OCI-LY3 (cell line): ENCODE results near the gene RPS29.
"Not testable (repeated sequence)": the region's sequence is repeated elsewhere in the genome, so short reads cannot be mapped to it uniquely, and the experiment has no call there.

Source experiments
- H2AFZ ChIP-seq: fragments of 200-600, 300-600 bp; shearing (Covaris generic); 2 replicates; pipeline ENCODE4 v1.6.0; 2014; ENCODE audit warnings: antibody characterized with exemption, low read depth, low read length
- H3K27ac ChIP-seq: fragments of 200-600, 300-600 bp; sonication (generic); 2 replicates; pipeline ENCODE4 v1.5.1; 2014; ENCODE audit warnings: mild to moderate bottlenecking, low read length, moderate library complexity, mixed read lengths
- H3K27me3 ChIP-seq: fragments of 200-600, 300-600 bp; sonication (generic); 2 replicates; pipeline ENCODE4 v1.6.1; 2014; ENCODE audit warnings: low read depth, low read length, mixed read lengths
- H3K36me3 ChIP-seq: fragments of 200-600, 300-600 bp; sonication (generic); replicated peaks from 2 replicates; pipeline ENCODE3; 2014; ENCODE audit warnings: low read depth, low read length, mixed read lengths
- H3K4me1 ChIP-seq: fragments of 300-600, 200-600 bp; sonication (generic); 2 replicates; pipeline ENCODE4 v1.6.1; 2014; ENCODE audit warnings: low read length, mixed read lengths
- H3K4me2 ChIP-seq: fragments of 200-600, 300-600 bp; sonication (generic); 2 replicates; pipeline ENCODE4 v1.6.1; 2014; ENCODE audit warnings: low read length, mixed read lengths
- H3K4me3 ChIP-seq: fragments of 300-600, 200-600 bp; sonication (generic); 2 replicates; pipeline ENCODE4 v1.5.1; 2014; ENCODE audit warnings: antibody characterized with exemption, mild to moderate bottlenecking, low read length, moderate library complexity
- H3K79me2 ChIP-seq: fragments of 300-600, 200-600 bp; shearing (Covaris generic); 2 replicates; pipeline ENCODE4 v1.6.1; 2014; ENCODE audit warnings: mild to moderate bottlenecking, low read length, mixed read lengths
- H3K9ac ChIP-seq: fragments of 300-600, 200-600 bp; shearing (Covaris generic); 2 replicates; pipeline ENCODE4 v1.6.0; 2014; ENCODE audit warnings: mild to moderate bottlenecking, low read length, moderate library complexity
- H3K9me3 ChIP-seq: fragments of 200-600, 300-600 bp; shearing (Covaris generic); 2 replicates; pipeline ENCODE4 v1.6.1; 2014; ENCODE audit warnings: low read length, mixed read lengths; ENCODE audit not compliant: insufficient read depth
- H4K20me1 ChIP-seq: fragments of 200-600, 300-600 bp; sonication (generic); 2 replicates; pipeline ENCODE4 v1.6.1; 2016; ENCODE audit warnings: low read length, mixed read lengths; ENCODE audit not compliant: insufficient read depth
- CTCF ChIP-seq: fragments of 200-600, 300-600 bp; sonication (generic); IDR thresholded peaks from 2 replicates; pipeline ENCODE4 v1.5.1; 2014; ENCODE audit warnings: antibody characterized with exemption, low read length, low read depth
- EZH2phosphoT487 ChIP-seq: fragments of 200-600 bp; shearing (Covaris generic); IDR thresholded peaks from 2 replicates; pipeline ENCODE4 v1.6.1; 2018; ENCODE audit warnings: antibody characterized with exemption, mixed run types, low read depth

RPS29 gene

GRCh38 chr14:49621114-49621881, 35.1 kb upstream of the RPS29 start:
- no peaks in the 10 kb centered on the region for H3K9me3 ChIP-seq
- H3K4me2 ChIP-seq, result peak overlapping the region; percentile 96
- peaks cover 98% of the 10 kb centered on the region for H3K79me2 ChIP-seq
- H3K36me3 ChIP-seq, result peaks cover 57% of the 10 kb centered on the region
- H3K27ac ChIP-seq, result peak overlapping the region; percentile 89
- H4K20me1 ChIP-seq, result peaks cover 44% of the 10 kb centered on the region
- no peak for TF ChIP-seq EZH2phosphoT487
- TF ChIP-seq CTCF, result no peak
- no peaks in the 10 kb centered on the region for H3K27me3 ChIP-seq
- H3K9ac ChIP-seq, result peak overlapping the region; percentile 94
- H2AFZ ChIP-seq, result no peak overlapping the region
- peaks cover 33% of the 10 kb centered on the region for H3K4me1 ChIP-seq
- peak overlapping the region; percentile 88 for H3K4me3 ChIP-seq

- Histone ChIP-seq H3K36me3 (peaks cover 56% of the 10 kb centered on the region), H3K27ac (peak within 1 kb of the TSS; percentile 89), H3K79me2 (peaks cover 95% of the 10 kb centered on the region), H3K9me3 (no peaks in the 10 kb centered on the region), H3K4me2 (peak within 1 kb of the TSS; percentile 96), H3K9ac (peak within 1 kb of the TSS; percentile 94), H4K20me1 (peaks cover 44% of the 10 kb centered on the region), H2AFZ (no peak within 1 kb of the TSS), H3K4me3 (peak within 1 kb of the TSS; percentile 88), H3K27me3 (no peaks in the 10 kb centered on the region), H3K4me1 (peaks cover 33% of the 10 kb centered on the region)
- TF ChIP-seq CTCF (peak; percentile 21; the same call in 1 of the 2 replicates), EZH2phosphoT487 (no peak)
These were observed 34.3 kb upstream of the RPS29 start, which contains the start of the genes MGAT2 and RPL36AL for GRCh38 chr14:49620182-49621113. MGAT2 (plus strand) TSS chr14:49620799; CDS start chr14:49621269, 470 bp downstream. RPL36AL (minus strand) TSS chr14:49620626; CDS start chr14:49619104, 1,522 bp downstream.

- Histone ChIP-seq H4K20me1 (peaks cover 44% of the 10 kb centered on the region), H3K36me3 (peaks cover 57% of the 10 kb centered on the region)
These were observed 33.5 kb upstream of the RPS29 start for GRCh38 chr14:49619730-49620129.

GRCh38 chr14:49619273-49619672, 33.1 kb upstream of the RPS29 start:
- H3K9ac ChIP-seq, result peak overlapping the region; percentile 94
- H3K27ac ChIP-seq, result peak overlapping the region; percentile 89
- peaks cover 58% of the 10 kb centered on the region for H3K36me3 ChIP-seq
- peaks cover 44% of the 10 kb centered on the region for H4K20me1 ChIP-seq
- peaks cover 31% of the 10 kb centered on the region for H3K4me1 ChIP-seq
- H3K27me3 ChIP-seq, H2AFZ ChIP-seq, H3K9me3 ChIP-seq: not testable (repeated sequence)
- peaks cover 91% of the 10 kb centered on the region for H3K79me2 ChIP-seq
- peak overlapping the region; percentile 88 for H3K4me3 ChIP-seq
- H3K4me2 ChIP-seq, result peak overlapping the region; percentile 79

More at GRCh38 chr14:49619730-49620129, 33.5 kb upstream of the RPS29 start:
- peak overlapping the region; percentile 88 for H3K4me3 ChIP-seq
- no peaks in the 10 kb centered on the region for H3K9me3 ChIP-seq
- peaks cover 91% of the 10 kb centered on the region for H3K79me2 ChIP-seq
- peaks cover 33% of the 10 kb centered on the region for H3K4me1 ChIP-seq
- H3K27me3 ChIP-seq, result no peaks in the 10 kb centered on the region
- H3K27ac ChIP-seq, result peak overlapping the region; percentile 89
- no peak for TF ChIP-seq CTCF
- no peak for TF ChIP-seq EZH2phosphoT487
- peak overlapping the region; percentile 94 for H3K9ac ChIP-seq
- no peak overlapping the region for H2AFZ ChIP-seq
- peak overlapping the region; percentile 79 for H3K4me2 ChIP-seq
